GM21447 (cell line): ENCODE measurements around the gene SEC62.
A peak's percentile ranks its signal among the peaks of the same experiment; 100 is the strongest.

Source experiments
- ATAC-seq: cut with Tn5 transposase; IDR thresholded peaks from one replicate; pipeline ENCODE4 v1.9.1; 2021; ENCODE audit not compliant: unreplicated experiment

SEC62 gene

DNA sequence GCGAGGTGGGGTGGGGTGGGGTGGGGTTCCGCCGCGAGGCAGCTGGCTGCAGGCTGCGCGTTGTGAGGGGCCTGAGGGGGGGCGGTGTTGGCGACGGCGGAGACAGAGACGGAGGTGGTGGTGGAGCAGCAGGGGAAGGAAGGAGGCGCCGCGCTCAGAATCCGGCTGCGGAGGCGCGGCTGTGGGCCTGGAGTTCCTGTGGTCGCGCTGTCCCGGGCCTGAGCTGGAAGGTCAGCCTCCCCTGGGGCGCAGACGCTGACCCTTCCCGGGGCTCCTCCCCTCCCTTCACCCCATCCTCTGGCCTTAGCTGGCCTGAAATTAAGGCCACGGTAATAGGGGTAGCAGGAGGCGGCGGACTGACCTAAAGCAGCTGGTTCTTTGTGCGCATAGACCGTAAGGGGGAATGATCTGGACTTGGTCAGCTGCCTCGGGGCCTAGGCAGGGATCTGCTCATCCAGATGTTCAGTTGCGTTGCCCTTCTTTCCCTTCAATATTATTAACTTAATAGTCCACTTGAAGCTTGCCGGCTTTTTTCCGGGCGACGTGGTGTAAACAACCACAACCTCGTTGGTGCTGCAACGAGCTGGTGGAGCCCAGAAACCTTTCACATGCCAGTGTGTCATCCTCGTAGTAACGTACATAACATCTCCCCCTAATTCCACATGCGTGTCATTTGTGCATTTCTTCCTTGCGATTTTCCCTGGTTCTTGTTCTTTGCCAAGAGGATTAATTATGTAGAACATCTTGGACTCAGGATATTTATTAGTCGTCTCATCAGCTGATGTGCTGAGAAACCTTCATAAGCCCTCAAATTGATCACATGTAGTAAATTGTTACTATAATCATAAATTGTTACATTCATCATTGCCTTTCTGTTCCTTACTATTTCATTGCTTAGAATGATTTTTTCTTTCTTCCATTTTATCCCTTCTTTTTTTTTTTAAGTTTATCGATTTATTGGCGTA, 626 bp downstream of the SEC62 start:
- ATAC-seq = peak; percentile 31

DNA sequence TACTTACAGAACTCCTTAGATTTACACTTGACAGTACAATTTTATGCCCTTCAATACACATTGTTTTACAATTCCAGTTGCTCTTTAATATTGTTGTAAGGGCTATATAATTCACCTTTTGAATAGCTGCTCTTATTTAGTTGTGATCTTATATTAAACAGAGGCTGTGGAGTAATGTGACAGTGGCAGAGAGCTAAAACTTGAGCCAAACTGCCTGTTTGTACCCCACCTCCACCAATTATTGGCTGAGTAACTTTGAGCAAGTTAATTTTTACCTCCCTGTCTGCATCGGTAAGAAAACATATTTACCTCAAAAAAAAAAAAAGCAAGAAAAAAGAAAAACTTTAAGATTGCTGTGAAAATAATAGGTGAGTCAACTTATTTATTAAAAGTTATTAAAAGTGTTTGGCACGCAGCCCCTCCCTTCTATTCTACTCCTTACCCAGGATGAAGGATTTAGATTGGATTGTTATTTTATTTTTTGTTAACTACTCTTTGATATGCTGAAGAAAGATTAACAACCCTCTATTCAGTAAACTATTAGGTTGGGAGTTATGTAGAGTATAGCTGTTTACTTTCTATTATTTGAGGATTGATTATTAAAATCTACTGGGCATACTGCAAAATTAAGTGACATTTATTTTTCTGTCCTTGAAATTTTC, 1.7 kb downstream of the SEC62 start:
- ATAC-seq = no peak

DNA sequence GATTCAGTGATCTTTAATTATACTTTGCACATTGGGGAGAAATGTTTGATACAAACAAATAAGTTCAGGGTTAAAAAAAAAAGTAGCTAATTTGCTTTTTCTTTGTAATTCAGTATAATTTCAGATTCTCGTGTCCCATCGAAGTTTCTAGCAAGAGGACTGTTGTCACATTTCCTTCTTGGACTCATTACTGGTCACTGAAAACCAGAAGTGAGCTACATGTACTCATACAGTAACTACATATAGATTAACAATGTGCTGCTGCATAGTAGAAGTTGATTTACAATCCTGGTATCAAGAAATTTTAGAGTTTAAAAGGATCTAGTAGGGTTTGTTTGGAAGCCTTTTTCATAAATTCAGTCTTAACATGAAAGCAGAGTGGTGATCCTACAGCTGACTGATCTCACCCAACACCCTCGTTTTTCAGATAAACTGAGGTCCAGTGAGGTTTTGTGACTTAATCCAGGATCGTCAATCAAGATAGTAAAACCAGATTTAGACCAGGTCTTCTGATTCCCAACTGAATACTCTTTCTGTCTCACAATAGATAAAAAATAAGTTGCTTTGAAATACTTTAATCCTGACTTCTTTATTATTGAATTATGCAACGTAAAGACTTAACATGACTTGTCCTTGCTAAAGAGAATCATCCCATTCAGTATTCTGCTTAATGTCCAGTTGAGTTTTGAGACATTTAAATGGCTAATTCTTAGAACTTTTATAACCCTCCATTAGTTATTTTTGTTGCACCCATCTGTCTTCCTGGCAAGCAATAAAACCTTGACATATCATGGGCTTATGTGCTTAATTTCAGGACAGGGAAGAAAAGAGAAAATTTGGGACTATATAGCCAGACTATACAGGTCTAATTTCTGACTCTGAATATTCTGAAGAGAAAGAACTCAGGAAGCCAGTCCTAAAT, 2.8 kb downstream of the SEC62 start:
- no peak for ATAC-seq

DNA sequence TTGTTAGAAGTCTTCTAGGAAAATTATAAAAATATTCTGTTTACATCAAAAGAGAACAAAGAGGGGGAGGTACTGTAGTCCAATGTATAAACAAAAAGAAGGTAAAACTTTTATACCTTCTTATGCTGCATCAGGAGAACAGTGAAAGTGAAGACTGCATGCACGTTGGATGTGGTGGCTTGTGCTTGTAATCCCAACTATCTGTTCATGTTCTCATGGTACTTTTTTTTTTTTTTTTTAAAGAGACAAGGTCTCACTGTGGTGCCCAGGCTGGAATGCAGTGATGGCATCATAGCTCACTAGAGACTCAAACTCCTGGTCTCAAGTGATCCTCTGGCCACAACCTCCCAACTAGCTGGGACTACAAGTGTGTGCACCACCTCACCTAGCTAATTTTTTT, 4.2 kb downstream of the SEC62 start:
- no peak for ATAC-seq

DNA sequence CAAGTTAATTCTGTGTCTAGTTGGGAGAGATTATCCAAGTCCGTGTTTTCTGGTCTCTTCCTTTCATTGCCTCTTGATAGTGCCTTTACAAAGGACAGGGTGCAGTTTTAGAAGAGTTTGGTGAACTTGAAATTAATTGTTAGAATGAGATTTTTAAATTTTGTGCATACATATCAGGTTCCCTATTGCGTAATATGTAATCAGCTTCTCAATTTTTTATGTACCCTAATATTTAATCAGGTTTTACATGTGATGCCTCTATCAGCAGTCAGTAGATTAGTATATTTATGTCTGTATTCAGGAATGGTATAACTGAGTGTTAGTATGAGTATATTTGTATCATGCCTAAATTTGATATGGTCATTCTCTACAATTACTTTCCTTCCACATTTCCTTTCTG, 4.9 kb downstream of the SEC62 start:
- ATAC-seq = no peak

DNA sequence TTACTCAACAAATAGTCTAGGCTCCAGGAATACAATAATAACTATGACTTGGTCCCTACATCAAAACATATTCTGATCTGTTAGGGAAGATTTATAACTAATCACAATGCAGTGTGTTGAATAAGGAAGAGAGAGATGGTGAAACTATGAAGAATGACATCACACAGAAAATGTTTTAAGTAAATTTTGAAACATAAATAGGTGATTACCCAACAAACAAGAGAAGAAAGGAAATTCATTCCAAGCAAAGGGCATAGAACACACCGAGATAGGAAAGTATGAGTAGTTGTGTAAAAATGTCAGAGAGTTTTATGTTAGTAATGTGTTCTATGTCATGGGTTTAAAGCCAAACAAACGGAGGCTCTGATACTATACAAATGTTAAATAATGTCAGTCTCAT, 13.4 kb downstream of the SEC62 start:
- no peak for ATAC-seq

DNA sequence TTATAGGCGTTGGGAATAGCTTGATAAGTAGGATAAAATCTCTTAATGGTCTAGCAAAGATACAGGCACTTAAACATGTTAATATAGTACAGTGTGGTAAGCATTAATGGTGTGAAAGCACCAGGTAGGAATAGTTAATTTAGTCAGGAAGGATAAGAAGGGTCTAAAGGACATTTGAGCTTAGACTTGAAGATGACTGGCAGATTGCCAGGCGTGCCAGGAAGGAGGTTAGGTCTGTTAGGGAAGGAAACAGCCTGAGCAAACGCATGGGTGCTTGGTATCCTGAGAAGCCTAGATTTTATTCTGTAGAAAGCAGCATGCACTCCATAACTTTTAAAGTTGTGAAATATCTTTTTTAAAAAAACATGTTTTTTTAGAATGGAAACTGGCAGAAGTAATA, 17.7 kb downstream of the SEC62 start:
- ATAC-seq = no peak

DNA sequence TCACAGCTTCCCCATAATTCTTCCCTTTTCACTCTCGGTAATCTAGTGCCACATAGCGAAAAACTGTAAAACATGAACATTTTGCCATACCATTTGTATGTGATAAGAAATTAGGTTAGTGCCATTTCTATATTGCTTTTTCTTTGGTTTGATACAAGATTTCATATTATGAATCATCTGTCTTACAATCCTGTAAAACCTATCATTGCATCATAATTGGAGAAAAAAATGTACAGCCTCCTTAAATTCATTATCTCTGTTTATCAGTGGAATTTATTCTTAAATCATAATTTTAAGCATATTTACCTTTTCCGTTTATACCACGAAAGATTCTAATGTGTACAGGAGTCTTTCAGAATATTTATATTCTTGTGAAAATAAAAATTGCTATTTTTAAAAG, 23.8 kb downstream of the SEC62 start:
- ATAC-seq = no peak

DNA sequence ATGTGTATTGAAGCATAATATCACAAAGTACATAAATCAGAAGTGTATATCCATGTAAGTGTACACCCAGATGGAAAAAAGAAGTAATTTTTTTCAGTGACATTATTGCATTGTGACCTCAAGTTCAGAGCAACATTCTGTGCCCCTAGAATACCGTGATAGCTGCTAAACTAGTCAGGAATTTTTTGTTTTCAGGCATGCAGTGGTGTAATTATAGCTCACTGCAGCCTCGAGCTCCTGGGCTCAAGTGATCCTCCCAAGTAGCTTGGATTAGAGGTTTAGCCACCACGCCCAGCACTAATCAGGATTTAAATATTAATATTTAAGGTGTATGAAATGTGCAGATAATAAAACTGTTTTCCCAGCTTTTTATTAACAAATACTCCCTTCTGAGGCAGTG, 25.5 kb downstream of the SEC62 start:
- ATAC-seq = no peak

DNA sequence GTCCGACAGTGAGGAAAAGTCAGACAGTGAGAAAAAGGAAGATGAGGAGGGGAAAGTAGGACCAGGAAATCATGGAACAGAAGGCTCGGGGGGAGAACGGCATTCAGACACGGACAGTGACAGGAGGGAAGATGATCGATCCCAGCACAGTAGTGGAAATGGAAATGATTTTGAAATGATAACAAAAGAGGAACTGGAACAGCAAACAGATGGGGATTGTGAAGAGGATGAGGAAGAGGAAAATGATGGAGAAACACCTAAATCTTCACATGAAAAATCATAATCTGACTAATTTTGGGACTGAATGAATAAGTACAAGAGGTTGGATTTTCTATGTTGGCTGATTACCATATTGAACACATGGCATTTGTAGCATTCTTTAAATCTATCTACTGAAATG, 26.2 kb downstream of the SEC62 start:
- ATAC-seq = no peak

DNA sequence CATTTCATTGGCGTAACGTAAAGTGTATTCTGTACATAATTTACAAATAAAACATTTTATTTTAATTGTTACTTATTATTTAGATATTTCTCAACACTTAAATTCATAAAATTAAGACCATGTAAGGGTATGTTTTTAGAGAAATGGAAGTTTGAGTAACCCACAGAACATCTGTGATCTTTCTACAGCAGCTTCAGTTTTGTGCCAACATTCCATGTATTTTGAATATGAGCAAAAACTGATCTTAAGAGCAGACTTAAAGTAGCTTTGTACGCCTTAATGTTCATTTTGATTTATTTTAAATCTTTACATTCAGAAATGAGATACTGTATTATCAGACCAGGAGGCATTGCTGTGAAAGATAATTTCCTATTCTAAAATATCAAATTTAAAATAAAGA, 27.2 kb downstream of the SEC62 start:
- no peak for ATAC-seq

DNA sequence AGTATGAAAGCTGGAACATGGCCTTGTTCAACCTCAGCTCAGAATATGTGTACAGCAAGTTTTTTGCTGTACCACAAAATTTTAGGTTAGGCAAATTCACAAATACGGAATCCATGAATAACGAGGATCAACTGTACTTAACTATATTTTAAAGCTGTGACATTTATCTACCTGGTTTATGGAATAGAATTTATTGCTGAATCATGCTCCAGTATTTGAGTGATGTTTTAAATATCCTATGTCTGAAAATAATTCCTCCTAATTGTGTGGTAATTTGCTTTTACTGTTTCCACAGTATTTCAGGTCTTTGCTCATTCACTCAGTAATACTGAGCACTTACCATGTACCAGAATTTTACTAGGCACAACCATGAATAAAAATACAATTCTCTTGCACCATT, 29.5 kb downstream of the SEC62 start:
- ATAC-seq = no peak

DNA sequence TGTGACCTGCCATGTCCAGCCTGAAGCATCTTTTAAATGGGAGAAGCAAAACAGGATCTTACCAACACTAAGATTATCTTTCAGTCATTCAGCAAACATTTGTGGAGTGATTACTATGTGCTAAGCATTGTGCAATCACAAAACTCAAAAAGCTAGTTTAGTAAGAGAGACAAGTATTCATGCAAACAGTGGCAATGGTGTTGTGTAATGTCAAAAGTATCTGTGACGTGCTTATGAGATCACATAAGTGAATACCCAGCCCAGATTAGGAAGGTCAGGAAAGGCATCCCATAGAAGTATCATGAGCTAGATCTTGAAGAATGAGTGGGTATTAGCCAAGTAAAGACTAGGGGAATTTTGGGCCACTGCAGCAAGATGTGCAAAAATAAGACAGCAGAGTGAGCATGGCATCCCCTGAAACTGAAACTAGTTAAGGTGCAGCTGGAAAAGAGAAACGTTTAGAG, 32.1 kb downstream of the SEC62 start:
- peak; percentile 46 for ATAC-seq

DNA sequence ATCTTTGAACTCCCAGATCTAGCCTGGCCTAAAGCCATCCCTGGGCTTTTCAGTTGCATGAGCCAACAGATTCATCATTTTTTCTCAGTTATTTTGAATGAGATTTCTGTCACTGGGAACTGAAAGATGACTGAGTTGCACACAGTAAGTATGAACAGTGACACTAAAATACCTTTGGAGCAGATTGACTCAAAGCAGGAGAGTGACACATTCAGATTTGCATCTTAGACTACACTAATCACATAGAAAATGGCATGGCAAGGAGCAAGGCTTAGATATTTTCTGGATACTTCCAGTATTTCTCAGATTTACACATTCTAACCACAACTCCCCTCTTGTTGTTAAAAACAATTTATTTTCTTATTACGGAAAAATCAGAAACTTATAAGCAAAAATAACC, 32.8 kb downstream of the SEC62 start:
- ATAC-seq = peak; percentile 91

DNA sequence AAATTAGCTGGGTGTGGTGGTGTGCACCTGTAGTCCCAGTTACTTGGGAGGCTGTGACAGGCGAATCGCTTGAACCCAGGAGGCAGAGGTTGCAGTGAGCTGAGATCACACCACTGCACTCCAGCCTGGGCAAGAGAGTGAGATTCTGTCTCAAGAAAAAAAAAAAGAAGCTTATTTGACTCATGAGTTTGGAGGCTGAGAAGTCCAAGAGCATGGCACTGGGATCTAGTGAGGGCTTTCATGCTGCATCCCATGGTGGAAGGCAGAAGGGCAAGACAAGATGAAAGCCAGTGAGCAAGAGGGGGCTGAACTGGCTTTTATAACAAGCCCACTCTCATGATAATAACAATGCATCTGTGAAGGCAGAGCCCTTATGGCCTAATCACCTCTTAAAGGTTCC, 33.4 kb downstream of the SEC62 start:
- ATAC-seq = no peak

DNA sequence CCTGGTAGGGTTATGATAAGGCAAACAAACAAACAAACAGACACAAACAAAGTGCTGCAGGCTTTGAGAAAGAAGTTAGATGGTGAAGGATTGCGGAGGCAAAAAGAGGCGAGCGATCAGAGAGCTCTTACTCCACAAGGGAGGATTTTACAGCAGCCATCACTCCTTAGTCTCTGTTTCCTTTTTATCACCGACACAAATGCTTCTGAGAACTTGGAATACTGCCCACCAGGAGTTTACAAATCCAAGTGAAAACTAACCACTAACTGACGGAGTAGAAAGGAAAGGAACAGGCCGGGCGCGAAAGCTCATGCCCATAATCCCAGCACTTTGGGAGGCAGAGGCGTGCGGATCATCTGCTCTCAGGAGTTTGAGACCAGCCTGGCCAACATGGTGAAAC, 35.6 kb downstream of the SEC62 start:
- ATAC-seq = no peak

DNA sequence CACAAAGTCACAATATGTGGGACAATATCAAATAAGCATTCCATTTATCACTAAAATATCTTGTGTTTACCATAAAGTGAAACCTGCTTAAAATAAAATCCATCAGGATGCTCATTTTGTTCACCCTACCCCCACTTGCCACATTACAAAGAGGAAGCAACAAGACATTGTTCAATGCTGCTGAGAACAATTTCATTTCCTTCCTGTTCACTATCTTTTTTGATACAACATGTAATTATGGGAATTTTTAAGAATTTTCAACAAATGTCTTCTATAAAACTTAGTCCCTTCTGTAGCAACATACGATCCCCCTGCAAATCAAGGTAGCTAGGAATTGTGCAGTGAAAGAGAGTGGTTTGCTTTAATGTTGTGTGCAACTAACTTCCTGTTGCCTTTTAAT, 36.3 kb downstream of the SEC62 start:
- no peak for ATAC-seq

DNA sequence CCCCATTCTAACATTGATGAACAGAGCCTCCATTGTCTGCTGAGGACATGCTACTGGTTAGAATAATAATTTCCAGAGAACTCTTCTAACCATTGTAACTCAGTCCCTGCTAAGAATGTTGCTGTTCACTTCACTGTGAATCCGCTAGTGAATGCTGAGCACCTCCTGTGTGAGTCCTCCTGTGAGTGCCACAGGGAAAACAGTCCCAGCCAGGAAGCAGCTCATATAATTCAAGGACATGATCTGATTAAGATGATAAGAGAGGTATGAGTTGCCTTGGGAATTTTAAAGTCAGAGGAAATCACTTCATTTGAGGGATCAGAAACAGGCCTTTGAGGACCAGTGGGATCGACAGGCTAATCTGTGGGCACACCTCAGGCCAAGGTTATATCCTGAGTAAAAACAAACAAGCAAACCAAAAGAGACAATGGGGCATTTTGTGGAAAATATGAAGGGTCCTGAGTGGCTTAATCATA, 37.3 kb downstream of the SEC62 start:
- ATAC-seq = no peak

DNA sequence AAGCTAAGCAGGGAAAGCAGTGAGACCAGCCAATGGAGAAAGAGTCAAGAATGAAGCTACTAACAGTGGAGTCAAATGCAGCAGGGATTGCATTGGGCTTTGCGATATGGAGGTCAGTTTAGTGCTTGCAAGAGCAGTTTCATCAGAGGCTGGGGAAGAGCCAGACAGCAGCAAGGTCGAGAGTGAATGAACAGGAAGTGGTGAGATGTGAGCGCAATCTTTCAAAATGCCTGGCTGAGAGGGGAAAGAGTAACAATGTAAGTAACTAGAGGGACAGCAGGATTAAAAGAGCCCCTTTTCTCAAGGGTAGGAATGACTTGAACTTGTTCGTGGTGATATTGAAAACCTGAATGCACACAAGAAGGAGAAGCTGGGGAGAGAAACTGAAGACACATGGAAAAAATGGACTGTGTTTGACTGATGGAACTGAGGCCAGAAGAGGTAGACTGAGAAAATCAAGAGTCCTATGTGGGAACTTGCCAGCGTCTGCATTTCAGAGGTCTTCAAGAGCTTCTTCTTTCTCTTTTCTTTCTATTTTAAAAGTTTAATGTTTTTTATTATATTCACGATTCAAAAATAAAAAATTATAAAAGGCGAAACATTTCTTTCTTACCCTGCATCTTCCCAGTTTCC, 40.5 kb downstream of the SEC62 start:
- peak; percentile 91 for ATAC-seq

DNA sequence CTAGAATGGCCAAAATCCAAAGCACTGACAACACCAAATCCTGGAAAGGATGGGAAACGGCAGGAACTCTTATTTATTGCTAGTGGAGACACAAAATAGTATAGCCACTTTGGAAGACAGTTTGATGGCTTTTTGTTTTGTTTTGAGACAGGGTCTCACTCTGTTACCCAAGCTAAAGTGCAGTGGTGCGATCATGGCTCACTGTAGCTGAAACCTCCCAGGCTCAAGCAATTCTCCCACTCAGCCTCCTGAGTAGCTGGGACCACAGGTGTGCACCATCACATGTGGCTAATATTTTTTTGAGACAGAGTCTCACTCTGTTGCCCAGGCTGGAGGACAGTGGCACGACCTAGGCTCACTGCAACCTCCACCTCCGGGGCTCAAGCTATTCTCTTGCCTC, 43.9 kb downstream of the SEC62 start:
- ATAC-seq = peak; percentile 39
